ENCODE data around the gene KIAA1958.

The KIAA1958 gene

DNA sequence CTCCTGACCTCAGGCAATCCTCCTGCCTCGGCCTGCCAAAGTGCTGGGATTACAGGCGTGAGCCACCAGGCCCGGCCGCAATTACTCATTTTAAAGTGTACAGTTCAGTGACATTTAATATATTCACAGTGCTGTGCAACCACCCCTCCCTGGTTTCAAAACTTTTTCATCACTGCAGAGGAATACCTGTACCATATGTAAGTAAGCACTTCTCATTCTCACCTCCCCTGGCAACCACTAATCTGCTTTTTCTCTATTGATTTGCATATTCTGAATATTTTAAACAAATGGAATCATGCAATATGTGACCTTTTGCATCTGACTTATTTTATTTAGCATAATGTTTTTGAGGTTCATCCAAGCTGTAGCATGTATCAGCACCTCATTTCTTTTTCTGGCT lies 21.3 kb upstream of the KIAA1958 start:
- Histone ChIP-seq H3K36me3 (ENCODE audit: insufficient read depth, low read depth, low read length) (peaks cover 12% of the 10 kb centered on the region; the same call in 1 of the 2 replicates), H3K27ac (ENCODE audit: low read length) (no peak overlapping the region), H3K4me3 (ENCODE audit: low read length) (no peak overlapping the region), H3K9me3 (ENCODE audit: insufficient read depth, low read depth, low read length) (peaks cover 5% of the 10 kb centered on the region; the same call in 1 of the 2 replicates), H3K4me1 (ENCODE audit: insufficient read depth, low read length) (no peaks in the 10 kb centered on the region), H3K9ac (ENCODE audit: low read depth, low read length) (no peak overlapping the region), H3K27me3 (ENCODE audit: insufficient read depth, low read length) (no peaks in the 10 kb centered on the region)

DNA sequence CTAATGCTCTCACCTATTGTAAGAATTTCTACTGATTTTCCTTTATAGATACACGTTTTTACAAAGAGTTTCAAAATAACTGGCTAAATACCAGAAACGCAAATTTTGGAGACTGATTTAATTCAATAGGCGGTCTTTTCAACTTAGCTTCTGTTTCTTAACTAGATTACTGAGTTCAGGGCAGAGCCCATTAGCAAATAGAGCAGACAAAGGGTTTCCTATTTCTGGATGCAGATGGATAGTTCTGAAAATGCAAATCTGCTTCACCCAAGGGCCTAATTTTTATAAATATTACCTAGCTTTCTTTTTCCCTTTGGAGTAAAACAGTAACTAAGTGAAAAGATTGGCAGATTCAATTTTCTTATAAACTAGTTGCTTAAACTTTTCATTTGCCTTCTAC lies 13.6 kb upstream of the KIAA1958 start:
- H3K27ac ChIP-seq (ENCODE audit: low read length), result no peak overlapping the region
- peaks cover 5% of the 10 kb centered on the region; the same call in 1 of the 2 replicates for H3K36me3 ChIP-seq (ENCODE audit: insufficient read depth, low read depth, low read length)
- H3K27me3 ChIP-seq (ENCODE audit: insufficient read depth, low read length), result no peaks in the 10 kb centered on the region
- H3K4me1 ChIP-seq (ENCODE audit: insufficient read depth, low read length), result peaks cover 16% of the 10 kb centered on the region
- H3K9me3 ChIP-seq (ENCODE audit: insufficient read depth, low read depth, low read length), result peaks cover 10% of the 10 kb centered on the region
- H3K9ac ChIP-seq (ENCODE audit: low read depth, low read length), result 0 out of 2 replicates have a peak overlapping the region, but pooled peaks have one; percentile 13
- no peak overlapping the region for H3K4me3 ChIP-seq (ENCODE audit: low read length)

DNA sequence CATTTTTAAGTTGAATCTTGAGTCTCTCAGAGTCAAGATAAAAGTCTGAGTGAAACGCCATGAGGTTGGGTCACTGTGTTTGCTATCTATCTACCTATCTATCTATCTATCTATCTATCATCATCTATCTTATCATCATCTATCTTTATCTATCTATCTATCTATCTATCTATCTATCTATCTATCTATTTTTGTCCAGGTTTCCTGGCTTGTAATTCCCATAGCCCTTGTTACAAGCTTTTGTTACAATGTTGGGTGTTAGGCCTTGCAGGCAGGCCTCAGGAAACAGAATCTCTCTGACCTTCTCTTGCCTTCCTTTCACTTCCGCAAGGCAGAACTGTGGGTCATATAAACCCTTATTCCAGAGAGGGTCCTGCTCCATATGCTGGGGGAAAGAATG lies 12.6 kb upstream of the KIAA1958 start:
- H3K36me3 ChIP-seq (ENCODE audit: insufficient read depth, low read depth, low read length), result peaks cover 5% of the 10 kb centered on the region; the same call in 1 of the 2 replicates

DNA sequence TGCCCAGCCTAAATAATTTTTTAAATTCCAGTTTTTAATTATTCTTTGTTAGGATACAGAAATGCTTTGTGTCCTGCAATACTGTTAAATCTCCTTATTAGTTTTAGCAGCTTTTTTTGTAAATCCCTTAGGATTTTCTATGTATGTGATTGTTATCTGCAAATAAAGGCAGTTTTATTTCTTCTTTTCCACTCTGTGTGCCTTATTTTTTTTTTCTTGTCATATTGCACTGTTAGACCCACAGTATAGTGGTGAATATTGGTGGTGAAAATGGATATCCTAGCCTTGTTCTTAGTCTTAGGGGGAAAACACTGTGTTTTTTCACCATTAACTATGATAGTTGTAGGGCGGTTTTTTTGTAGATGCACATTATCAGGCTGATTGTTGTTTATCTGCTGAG lies 11.3 kb upstream of the KIAA1958 start:
- Histone ChIP-seq H3K4me1 (ENCODE audit: insufficient read depth, low read length) (peaks cover 16% of the 10 kb centered on the region), H3K27ac (ENCODE audit: low read length) (no peak overlapping the region), H3K36me3 (ENCODE audit: insufficient read depth, low read depth, low read length) (peaks cover 5% of the 10 kb centered on the region; the same call in 1 of the 2 replicates), H3K27me3 (ENCODE audit: insufficient read depth, low read length) (no peaks in the 10 kb centered on the region), H3K9me3 (ENCODE audit: insufficient read depth, low read depth, low read length) (peaks cover 10% of the 10 kb centered on the region), H3K4me3 (ENCODE audit: low read length) (no peak overlapping the region), H3K9ac (ENCODE audit: low read depth, low read length) (no peak overlapping the region)

More for the DNA sequence above, 12.6 kb upstream of the KIAA1958 start:
- no peaks in the 10 kb centered on the region for H3K27me3 ChIP-seq (ENCODE audit: insufficient read depth, low read length)
- H3K4me1 ChIP-seq (ENCODE audit: insufficient read depth, low read length), result peaks cover 16% of the 10 kb centered on the region
- H3K4me3 ChIP-seq (ENCODE audit: low read length), result no peak overlapping the region
- no peak overlapping the region for H3K27ac ChIP-seq (ENCODE audit: low read length)
- no peak overlapping the region for H3K9ac ChIP-seq (ENCODE audit: low read depth, low read length)
- H3K9me3 ChIP-seq (ENCODE audit: insufficient read depth, low read depth, low read length), result peaks cover 10% of the 10 kb centered on the region

DNA sequence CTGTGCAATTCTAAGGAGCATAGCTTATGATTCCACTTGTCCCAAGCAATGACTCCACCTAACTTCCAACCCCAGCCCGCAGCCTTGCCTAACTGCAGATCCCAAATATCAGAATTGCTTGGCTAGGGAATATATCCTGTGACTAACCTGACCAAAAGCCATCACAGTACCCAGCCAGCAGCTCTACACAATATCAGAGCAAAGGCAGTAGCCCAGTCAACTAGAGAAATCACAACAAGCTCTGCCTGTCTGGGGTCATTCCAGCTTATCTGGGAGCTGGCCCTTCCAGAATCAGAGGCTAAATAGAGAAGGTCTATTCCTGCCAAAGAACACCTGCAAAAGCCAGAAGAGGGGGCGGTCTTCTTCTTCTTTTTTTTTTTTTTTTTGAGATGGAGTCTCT lies 9.3 kb upstream of the KIAA1958 start:
- no peak overlapping the region for H3K4me3 ChIP-seq (ENCODE audit: low read length)
- no peak overlapping the region for H3K9ac ChIP-seq (ENCODE audit: low read depth, low read length)
- peaks cover 5% of the 10 kb centered on the region; the same call in 1 of the 2 replicates for H3K36me3 ChIP-seq (ENCODE audit: insufficient read depth, low read depth, low read length)
- peaks cover 10% of the 10 kb centered on the region for H3K9me3 ChIP-seq (ENCODE audit: insufficient read depth, low read depth, low read length)
- peaks cover 10% of the 10 kb centered on the region for H3K4me1 ChIP-seq (ENCODE audit: insufficient read depth, low read length)
- H3K27me3 ChIP-seq (ENCODE audit: insufficient read depth, low read length), result no peaks in the 10 kb centered on the region
- H3K27ac ChIP-seq (ENCODE audit: low read length), result no peak overlapping the region

DNA sequence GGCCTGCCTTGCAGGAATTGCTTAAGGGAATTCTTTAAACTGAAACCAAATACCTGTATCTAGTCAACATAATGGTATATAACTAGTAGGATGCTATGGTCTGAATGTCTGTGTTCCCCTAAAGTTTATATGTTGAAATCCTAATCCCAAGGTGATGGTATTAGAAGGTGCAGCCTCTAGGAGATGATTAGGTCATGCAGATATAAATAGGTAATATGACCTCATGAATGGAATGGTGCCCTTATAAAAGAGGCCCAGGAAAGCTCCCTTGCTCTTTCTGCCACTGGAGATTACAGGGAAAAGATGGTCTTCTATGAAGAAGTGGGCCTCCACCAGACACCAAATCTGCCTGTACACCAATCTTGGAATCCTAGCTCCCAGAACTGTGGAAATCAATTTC lies 7.4 kb upstream of the KIAA1958 start:
- Histone ChIP-seq H3K36me3 (ENCODE audit: insufficient read depth, low read depth, low read length) (peaks cover 8% of the 10 kb centered on the region), H3K9ac (ENCODE audit: low read depth, low read length) (no peak overlapping the region), H3K27me3 (ENCODE audit: insufficient read depth, low read length) (no peaks in the 10 kb centered on the region), H3K4me3 (ENCODE audit: low read length) (no peak overlapping the region), H3K27ac (ENCODE audit: low read length) (no peak overlapping the region), H3K9me3 (ENCODE audit: insufficient read depth, low read depth, low read length) (peaks cover 10% of the 10 kb centered on the region), H3K4me1 (ENCODE audit: insufficient read depth, low read length) (no peaks in the 10 kb centered on the region)

DNA sequence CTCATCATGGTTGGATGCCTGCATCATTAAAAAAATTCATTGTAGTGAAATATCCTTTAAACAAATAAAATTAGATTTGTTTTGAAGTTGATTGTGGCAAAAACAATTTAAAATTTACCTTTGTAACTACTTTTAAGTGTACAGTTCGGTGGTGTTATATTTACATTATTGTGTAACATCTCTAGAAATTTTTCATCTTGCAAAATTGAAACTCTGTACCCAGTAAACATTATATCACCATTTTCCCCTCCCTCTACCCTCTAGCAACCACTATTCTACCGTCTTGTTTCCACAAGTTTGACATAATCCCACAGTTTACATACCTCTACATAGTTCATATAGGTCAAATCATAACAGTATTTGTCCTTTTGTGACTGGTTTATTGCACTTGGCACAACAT lies 2.0 kb upstream of the KIAA1958 start:
- Histone ChIP-seq H3K9ac (ENCODE audit: low read depth, low read length) (no peak overlapping the region), H3K27me3 (ENCODE audit: insufficient read depth, low read length) (no peaks in the 10 kb centered on the region), H3K4me3 (ENCODE audit: low read length) (no peak overlapping the region), H3K4me1 (ENCODE audit: insufficient read depth, low read length) (peaks cover 16% of the 10 kb centered on the region), H3K36me3 (ENCODE audit: insufficient read depth, low read depth, low read length) (peaks cover 4% of the 10 kb centered on the region; the same call in 1 of the 2 replicates), H3K27ac (ENCODE audit: low read length) (no peak overlapping the region), H3K9me3 (ENCODE audit: insufficient read depth, low read depth, low read length) (no peaks in the 10 kb centered on the region)

DNA sequence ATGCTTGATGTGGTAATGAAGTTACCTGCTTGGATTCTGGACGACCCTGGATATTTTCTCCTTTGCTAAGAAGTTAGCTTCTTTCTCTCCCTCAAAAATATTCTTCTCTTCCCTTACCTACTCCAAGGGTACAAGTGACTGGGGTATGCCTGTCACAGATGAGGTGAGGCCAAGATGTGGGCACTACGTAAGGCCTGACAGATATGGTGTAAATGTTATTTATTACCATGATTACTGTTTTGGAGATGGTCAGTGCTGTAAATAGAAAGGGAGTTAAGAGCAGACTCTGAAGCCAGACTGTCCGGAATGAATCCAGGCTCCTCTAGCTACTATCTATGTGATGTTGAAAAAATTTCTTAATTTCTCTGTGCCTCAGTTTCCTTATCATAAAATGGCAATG lies 1.1 kb upstream of the KIAA1958 start:
- Histone ChIP-seq H3K27ac (ENCODE audit: low read length) (no peak overlapping the region), H3K4me3 (ENCODE audit: low read length) (peak overlapping the region; percentile 93), H3K9ac (ENCODE audit: low read depth, low read length) (peak overlapping the region; percentile 94; the same call in 1 of the 2 replicates), H3K36me3 (ENCODE audit: insufficient read depth, low read depth, low read length) (peaks cover 4% of the 10 kb centered on the region; the same call in 1 of the 2 replicates), H3K27me3 (ENCODE audit: insufficient read depth, low read length) (no peaks in the 10 kb centered on the region), H3K4me1 (ENCODE audit: insufficient read depth, low read length) (peaks cover 26% of the 10 kb centered on the region), H3K9me3 (ENCODE audit: insufficient read depth, low read depth, low read length) (no peaks in the 10 kb centered on the region)

DNA sequence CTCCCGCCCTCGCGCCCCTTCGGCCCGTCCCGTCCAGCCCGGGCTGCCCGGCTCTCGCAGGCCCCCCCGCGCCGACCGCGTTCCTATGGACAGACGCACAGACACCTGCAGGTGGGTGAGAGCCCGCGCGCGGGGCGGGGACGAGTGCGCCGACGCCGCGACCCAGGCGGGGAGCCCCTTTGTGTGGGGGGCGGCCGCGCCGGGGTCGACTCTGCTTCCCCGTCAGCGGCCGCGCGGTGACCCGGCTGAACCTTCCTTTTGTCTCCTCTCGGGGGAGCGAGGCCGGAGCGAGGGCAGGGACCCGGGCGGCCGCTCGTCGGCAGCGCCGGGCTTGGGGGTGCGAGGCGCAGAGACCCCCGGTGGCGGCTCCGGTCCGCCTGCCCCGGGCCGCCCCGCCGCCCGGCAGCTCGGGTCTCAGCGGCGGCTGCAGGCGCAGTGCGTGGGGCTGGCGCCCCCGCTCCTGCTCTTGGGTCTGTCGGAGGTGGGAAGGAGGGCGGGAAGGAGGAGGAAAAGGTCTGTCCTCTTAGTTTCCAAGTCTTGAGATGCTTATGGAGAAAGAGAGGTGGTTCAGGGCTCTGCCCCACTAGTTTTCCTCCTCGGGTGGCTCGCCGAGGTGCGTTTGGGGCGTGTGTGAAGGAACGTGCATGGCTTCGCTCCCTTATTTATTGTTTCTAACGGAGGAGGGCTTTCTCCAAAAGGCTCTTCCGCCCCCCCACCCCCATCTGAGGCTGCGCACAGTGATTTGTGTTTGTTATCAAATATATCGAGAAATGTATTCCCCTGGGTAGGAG lies 576 bp downstream of the KIAA1958 start:
- H3K9ac ChIP-seq (ENCODE audit: low read depth, low read length), result peak overlapping the region; percentile 91
- no peaks in the 10 kb centered on the region for H3K9me3 ChIP-seq (ENCODE audit: insufficient read depth, low read depth, low read length)

DNA sequence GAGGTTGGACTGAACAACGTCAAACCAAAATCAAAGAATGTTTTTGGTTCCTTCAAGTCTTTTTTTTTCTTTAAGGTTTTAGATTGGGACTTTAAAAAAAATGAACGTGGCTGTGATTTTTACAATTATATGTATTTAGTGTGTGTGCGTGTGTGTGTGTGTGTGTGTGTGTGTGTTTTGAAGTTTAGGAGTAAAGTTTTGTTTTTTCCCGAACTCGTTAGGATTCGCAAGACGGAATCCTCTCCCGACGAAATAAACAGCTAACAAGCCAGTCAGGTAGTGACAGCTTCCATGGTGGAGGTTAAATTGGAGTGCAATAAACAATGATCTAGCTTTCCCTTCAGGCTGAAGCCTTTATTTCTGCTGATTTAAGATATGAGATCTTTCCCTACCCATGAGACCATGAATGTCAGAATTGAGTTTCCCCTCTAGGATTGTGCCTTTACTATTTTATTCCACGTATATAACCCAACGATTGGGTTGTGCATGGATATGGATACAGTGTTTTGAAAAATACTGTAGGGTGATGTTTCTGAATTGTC lies 1.2 kb downstream of the KIAA1958 start:
- Histone ChIP-seq H3K27ac (ENCODE audit: low read length) (no peak overlapping the region), H3K9me3 (ENCODE audit: insufficient read depth, low read depth, low read length) (no peaks in the 10 kb centered on the region), H3K36me3 (ENCODE audit: insufficient read depth, low read depth, low read length) (peaks cover 13% of the 10 kb centered on the region; the same call in 1 of the 2 replicates), H3K4me1 (ENCODE audit: insufficient read depth, low read length) (peaks cover 27% of the 10 kb centered on the region), H3K9ac (ENCODE audit: low read depth, low read length) (peak overlapping the region; percentile 91), H3K27me3 (ENCODE audit: insufficient read depth, low read length) (no peaks in the 10 kb centered on the region), H3K4me3 (ENCODE audit: low read length) (peak overlapping the region; percentile 92)

More for the DNA sequence above, 576 bp downstream of the KIAA1958 start:
- Histone ChIP-seq H3K27ac (ENCODE audit: low read length) (peak overlapping the region; percentile 35), H3K27me3 (ENCODE audit: insufficient read depth, low read length) (no peaks in the 10 kb centered on the region), H3K4me3 (ENCODE audit: low read length) (peak overlapping the region; percentile 92), H3K4me1 (ENCODE audit: insufficient read depth, low read length) (peaks cover 27% of the 10 kb centered on the region), H3K36me3 (ENCODE audit: insufficient read depth, low read depth, low read length) (peaks cover 7% of the 10 kb centered on the region; the same call in 1 of the 2 replicates)

DNA sequence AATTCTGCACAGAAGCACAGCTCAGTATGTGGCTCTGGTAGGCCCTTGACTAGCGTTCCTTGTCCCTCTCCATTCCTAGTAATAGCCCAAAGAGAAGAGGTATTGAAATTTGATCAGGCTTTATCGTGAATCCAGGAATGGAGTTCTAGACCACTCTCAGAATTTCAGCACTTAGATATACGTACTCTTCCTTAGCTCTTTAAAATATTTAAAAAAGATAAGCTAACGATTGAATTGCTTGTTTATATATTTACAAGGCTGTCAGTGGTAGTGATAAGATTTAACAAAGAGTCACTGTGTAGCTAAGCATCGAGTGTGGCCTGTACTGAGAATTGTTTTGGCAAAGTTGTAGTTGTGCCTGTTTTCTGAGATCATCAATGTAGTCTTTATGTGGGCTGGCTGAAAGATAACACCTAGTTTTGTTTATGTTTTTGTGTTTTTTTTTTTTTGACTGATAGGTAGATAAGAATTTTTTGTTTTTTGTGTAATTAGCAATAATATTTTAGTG lies 2.5 kb downstream of the KIAA1958 start:
- no peak overlapping the region for H3K27ac ChIP-seq (ENCODE audit: low read length)
- peaks cover 5% of the 10 kb centered on the region; the same call in 1 of the 2 replicates for H3K9me3 ChIP-seq (ENCODE audit: insufficient read depth, low read depth, low read length)
- peaks cover 22% of the 10 kb centered on the region for H3K36me3 ChIP-seq (ENCODE audit: insufficient read depth, low read depth, low read length)
- H3K9ac ChIP-seq (ENCODE audit: low read depth, low read length), result peak overlapping the region; percentile 6; the same call in 1 of the 2 replicates
- H3K4me1 ChIP-seq (ENCODE audit: insufficient read depth, low read length), result peaks cover 27% of the 10 kb centered on the region
- H3K27me3 ChIP-seq (ENCODE audit: insufficient read depth, low read length), result no peaks in the 10 kb centered on the region
- H3K4me3 ChIP-seq (ENCODE audit: low read length), result peak overlapping the region; percentile 92

All from iPS-20b (cell line).